Ammon's horn (tissue), 1 donor: ENCODE measurements around the gene BRD2.
"Not testable (repeated sequence)": the region's sequence is repeated elsewhere in the genome, so short reads cannot be mapped to it uniquely, and the experiment has no call there.

ENCODE experiments used
- DNase-seq: peaks from one replicate; pipeline ENCODE4 v3.0.0-alpha.2; 2016; ENCODE audit warnings: low spot score

The BRD2 gene

DNA sequence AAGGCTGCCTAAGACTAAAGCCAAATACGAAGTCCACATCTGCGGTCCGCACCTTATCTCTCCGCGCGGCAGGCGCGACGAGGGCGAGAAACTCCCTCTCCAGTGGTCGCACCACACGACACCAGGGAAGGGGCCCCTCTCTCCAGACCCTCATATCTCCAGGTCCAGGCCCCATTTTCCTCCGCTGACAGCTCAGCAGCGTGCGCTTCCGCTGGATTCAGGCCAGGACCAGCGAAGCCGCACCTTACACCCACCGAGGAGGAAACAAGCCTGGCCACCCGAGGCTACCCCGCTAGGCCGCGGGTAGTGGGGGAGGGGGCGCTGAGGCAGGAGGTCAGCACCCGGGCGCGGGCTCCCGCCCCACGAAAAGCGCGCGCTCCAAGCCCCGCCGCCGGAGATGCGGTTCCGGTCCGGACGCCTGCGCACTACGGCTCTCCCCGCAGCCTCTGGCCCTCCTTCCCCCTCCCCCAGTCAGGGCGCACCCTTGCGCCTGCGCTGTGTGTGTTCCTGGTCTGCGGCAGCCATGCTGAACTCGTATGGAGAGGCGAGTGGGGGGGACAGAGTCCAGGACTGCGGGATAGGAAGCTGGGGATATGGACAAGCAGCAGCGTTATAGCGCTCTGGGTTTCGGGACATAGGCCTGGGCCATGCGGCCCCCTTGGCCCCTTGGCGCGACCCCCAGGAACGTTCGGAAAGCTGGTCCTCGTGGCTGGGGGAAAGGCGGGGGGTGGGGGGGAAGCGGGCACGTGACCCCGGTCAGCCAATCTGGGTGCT lies at the start of gene BRD2:
TSS of gene BRD2 (plus strand) at position 502 of the 774 bp plus-strand sequence. CDS start 4,305 bp downstream, outside the sequence.
- peak; percentile 98 for DNase-seq

DNA sequence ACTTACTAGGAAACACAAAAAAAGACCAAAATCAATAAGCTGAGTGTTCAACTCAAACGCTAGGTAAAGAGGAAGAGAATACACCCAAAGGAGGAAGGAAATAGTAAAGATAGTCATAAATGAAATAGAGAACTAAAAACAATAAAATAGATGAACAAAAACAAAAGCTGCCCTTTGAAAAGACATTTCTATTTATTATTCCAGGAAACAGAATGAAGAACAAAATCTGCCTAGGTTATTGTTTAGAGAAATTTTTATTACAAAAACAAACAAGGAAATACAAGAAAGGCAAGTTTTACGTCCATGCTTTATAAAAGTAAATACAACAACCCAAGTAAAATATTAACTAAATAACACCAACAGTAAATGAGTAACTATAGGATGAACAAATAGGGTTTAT lies 47.7 kb upstream of the BRD2 start:
- DNase-seq: no peak

DNA sequence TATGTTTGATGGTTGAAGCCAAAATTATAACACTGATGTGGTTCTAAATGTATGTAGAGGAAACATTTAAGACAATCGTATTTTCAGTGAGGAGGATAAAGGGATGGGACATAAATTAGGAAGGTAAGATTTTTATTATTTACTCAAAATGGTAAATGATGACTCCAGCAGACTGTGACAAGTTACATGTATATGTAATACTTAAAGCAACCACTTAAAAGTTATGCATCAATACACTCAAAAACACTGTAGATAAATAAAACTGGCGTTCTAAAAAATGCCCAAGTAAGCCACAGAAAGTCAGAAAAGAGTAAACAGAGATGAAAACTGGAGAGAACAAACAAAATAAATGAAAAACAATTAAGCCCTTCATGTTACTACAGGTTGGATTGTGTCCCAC lies 46.3 kb upstream of the BRD2 start:
- DNase-seq: no peak

DNA sequence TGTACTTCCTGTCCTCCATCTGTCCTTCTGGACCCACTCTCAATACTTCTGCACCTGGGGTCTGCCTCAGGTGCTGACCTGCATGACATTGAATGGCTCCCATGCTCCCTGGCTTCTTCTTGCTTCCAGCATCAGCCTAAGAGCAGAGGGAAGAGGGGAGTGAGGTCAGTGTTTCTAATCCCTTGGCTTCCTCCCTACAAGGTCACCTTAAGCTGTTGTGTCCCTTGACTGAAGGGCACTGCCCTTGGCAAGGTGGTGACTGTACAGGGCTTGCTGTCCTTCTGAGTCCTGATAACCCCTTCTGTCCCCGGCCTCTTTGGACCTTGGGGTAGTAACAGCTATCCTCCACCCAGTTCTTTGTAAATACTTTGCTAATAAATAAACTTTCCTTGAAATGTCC lies 37.2 kb upstream of the BRD2 start:
- no peak for DNase-seq

DNA sequence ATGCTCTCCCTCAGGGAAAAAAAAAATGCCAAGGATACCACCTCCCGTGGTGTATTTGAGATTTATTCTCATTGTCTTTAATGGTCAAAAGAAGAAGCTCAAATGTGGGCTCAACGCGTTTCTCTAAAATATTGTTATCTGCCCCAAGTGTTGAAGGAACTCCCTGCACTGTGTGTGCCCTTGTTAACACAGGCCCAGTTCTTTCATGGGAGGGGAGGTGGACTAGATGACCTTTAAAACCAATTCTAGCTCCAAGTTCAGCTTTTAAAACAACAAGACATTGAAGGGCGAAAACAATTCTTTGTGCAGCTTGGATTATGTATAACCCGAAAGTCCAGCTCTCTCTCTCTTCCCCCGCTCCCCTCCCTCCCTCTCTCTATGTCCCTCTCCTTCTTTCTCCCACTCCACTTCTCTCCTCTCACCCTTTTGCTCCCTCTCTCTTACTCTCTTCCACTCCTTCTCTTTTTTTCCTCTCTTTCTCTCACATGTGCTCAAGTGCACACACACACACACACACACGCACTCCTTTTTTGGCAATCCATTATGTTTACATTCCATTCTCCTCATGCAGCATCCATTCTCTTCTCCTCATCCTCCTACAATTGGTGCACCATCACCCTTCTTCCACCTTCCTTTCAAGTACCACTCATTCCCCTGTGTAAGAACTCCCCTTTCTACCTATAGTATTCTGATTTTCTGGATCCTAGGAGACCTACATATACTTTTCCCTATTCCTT lies 36.1 kb upstream of the BRD2 start:
- no peak for DNase-seq

DNA sequence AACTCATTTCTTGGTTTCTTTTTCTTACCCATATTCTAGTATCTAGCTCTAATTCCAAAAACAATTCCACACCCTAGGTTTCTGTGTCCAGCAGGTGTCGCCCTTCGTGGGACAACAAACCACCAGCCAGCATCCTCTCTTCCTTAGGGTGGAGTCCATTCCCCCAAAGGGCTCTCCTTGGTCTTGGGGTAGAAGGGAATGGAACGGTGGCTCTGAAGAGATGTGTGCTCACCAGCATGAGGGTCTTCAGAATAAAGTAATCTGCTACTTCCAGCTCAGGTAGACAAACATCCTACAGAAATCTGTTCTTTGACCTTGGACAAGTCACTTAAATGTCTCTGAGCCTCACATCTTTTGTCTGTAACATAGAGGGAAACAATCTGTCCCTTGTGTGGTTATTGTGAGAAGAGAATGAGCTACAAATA lies 34.7 kb upstream of the BRD2 start:
- DNase-seq: peak; percentile 83

DNA sequence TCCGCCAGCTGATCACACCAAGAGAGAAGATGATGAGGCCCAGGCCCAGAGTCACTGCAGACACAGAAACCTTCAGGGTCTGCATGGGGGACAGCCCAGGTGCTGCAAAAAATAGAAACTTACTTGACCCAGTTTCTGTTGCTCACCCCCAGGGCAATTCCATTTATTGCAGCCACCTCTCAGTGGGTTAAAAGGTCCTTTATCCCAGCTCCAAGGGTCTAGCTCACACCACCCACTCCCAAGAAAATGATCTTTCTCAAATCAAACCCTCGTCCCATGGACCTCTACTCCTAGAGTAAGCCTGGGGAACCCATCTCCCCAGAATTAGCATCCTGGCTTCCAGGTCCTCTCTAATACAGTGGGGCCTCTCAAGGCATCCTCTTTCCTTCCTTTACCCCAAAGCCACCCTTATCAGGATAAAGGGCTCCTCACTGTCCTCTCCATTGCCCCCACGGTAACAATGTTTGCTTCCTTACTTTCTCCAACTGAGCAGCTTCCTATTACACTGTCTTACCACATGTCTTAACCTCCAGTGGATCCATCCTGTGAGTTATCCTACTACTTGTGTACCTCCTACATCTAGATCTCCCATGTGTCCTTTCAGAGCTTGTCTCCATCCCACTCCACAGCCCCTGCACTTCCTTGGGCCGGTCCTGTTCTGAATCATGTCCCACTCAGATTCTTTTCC lies 32.7 kb upstream of the BRD2 start:
- no peak for DNase-seq

DNA sequence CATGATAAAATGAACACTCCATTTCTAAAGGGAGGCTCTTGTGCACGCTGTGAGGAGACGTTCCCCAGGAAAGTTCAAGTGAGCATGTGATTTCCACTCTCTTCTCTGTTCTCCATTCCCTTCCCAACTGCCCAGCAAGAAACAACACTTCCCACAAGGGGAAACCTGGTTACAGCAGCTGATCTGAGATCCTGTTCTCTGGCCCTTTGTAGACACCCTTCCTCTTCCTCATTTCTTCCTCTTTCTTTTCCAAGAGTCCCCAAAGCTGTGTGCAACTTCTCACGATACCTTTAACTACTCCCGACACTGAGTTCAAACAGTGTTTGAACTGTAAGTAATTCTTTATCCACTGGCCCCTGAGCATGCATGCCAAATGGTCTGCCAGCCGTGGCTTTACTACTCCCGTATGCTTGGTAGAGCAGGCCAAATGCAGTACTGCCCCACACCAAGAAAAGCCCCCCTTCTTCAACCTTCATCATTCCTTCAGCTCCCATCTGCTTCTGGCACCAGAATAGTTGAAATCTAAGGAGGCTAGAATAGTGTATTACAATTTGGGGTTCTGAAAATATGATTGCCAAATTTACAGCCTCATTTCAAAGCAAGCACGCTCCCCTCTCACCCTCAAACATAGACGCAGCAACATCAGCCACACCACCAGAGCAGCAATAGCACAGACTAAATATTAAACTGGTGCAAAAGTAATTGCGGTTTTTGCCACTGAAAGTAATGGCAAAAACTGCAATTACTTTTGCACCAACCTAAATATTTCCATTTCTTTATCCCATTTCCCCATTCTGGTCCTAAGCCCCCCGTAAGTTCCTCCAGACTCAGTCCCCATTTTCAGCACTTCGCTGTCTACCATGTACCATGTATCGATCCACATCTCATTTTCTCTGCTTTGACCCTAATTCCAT lies 31.9 kb upstream of the BRD2 start:
- peak; percentile 53 for DNase-seq

DNA sequence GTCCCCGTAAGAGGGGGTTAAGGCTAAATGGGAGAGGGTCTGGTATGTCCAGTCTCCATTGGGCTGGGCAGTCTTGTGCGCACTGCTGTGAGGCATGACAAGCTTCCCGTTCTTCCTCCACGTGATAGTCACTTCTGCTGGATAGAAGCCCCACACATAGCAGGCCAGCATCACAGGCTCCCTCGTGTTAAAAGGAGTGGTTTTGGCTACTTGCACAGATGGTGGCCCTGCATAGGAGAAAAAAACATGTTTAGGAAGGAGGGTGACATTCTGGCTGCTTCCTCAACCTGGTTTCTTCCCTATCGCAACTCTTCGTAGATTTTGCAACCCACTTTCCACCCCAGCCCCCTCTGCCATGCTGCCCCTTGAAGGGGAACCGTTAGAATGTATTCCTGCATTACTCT lies 31.2 kb upstream of the BRD2 start:
- DNase-seq: peak; percentile 68

DNA sequence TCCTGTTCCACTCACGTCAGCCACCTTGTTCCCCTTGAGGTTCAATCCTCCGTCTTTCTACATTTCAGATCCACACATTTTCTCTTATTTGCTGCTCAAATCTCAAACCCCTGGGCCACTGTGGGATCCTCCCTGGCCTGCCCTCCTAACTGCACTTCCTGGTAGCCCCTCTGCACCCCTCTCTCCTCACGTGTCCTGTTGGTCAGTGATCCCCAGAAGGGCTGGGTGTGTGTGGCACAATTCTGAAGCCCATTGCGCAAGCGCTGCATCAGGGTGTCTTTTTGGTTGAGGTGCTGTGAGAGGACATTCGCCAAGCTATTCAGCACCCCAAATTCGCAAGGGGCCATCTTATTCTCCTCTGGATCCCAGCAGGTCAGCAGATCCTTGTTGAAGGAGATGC lies 29.9 kb upstream of the BRD2 start:
- DNase-seq: no peak

DNA sequence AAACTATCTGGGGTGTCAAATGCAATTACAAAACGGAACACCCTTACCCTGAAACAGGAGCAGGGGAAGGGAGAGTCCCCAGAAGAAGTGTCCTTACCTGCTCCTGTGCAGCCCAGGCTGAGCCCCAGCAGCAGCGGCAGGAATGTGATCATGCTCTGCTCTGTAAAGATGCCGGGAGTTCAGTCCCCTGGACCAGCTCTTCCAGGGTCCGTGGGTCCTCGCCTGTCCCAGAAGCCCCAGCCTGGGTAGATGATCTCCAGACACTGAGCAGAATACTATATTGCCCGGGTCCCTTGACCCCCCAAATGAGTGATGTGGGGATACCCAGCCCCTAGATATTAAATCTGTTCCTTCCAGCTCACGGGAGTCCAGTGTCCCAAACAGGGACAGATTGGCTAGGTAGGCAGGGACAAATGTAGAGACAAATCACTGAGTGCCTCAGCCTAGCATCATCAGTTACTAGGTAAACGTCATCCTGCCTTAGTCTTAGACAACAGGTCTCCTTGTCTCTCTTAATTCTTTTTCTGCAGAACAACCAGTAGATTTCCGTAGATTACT lies 27.7 kb upstream of the BRD2 start, which contains the start of gene HLA-DMB:
TSS of gene HLA-DMB (minus strand) at position 373 of the 558 bp plus-strand sequence. CDS start at position 152, 221 bp downstream.
- peak; percentile 95 for DNase-seq

DNA sequence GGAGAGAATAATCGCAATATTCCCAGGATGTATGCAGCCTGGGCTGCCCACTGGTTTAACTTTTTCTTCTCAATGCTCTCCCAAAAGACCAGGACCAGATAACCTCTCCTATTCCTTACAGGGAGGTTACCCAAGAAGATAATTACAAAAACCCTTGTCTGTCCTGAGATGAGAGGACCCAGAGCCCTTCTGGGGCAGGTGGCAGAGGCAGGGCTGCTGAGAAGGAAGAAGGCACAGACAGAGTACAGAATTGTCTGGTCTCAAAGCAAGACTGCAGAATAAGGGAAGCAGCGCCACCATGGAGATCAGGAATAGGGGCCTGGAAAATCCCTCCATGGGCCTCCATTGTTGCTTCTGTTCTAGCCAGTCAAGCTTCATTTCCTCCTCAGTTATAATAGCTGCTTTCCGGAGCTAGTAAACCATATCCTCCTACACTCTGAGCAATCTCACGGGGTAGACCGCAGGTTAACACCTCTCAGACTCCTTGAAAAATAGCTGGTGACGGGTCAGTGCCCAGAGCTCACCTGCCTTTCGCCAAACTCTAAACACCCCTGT lies 27.1 kb upstream of the BRD2 start:
- no peak for DNase-seq

DNA sequence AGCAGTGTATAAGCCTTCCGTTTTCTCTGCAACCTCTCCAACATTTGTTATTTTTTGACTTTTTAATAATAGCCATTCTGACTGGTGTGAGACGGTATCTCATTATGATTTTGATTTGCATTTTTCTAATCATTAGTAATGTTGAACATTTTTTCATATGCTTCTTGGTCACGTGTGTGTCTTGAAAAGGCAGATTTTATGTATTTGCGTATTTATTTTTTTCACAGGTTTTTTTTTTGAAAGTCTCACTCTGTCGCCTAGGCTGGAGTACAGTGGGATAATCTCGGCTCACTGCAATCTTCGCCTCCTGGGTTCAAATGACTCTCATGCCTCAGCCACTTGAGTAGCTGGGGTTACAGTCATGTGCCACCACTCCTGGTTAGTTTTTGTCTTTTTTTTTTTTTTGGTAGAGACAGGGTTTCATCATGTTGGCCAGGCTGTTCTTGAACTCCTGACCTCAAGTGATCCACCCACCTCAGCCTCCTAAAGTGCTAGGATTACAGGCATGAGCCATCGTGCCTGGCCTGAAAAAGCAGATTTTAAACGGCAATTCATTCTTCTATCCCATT lies 25.8 kb upstream of the BRD2 start:
- not testable (repeated sequence) for DNase-seq

DNA sequence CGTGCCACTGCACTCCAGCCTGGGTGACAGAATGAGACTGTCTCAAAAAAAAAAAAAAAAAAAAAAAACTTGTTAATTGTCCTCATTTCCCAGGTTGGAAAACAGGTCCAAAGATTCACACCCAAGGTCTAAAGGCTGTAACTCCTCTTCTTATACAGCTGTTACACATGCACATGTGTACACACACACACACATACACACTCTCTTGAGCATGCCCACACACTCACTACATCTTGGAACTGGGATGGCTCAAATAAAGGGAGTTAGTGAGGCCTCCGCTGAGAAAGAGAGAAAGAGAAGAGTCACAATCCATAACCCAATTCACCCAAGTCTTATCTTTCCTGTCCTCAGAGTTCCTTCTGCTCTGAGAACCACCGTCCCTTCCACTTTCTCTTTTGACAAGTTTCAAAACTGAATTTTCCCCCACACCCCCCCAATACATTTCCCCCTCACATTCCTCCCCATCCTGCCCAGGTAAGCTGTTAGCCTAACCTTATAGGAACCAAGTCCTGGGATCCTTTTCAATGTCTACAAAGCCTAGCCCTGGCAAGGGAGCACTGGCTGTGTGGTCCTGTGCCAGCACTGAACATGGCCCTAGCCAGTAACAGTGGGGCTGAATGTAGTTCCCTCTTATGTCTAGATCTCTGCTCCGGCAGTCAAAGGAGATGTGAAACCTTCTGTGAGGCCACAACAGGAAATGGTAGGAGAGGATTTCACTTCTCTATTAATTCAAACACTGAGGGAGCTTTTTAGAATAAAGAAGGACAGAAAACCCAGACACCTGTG lies 24.3 kb upstream of the BRD2 start:
- peak; percentile 64 for DNase-seq

DNA sequence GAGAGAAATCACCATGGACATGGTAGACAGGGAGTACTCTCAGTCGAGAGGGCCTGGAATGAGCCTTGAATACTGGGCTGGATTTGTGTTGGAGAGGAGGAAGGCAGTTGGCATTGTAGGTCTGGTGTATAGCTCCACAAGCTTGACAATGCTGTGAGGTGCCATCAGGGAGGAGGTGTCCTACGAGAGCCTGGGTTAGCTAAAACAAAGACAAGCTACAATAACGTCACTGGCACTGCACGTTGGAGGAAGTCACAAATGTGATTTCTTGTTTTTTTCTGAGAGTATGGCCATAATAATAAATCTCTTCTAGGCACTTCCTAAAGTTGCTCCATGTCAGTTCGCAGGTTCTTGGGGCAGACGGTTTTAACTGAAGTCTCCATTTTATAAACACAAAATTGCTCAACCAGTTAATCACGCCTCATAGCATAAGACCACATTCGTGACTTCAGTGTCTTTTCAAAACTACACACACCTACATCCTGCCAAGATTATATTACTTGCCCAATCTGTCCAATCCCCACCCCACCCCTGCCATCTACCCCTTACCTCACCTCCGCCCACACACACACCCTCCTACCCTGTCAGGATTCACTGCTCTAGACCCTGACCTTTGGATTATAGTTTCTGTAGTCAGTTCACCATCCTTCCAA lies 23.2 kb upstream of the BRD2 start:
- DNase-seq: no peak

DNA sequence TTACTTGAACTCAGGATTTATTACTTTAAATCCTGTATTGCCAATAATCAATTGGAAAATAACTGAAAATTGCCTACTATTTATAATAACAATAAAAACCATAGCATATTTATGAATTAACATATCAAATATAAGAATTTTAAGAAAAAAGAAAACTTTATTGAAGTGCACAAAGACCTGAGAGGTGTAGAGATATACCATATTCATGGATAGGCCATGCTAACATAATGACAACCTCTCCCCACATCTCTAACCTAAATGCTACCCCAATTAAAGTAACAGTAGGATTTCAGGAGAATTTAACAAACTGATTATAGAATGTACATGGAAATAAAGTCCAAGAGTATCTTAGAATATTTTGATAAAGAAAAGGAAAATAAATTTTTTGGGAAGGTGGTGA lies 22.4 kb upstream of the BRD2 start:
- DNase-seq: no peak

DNA sequence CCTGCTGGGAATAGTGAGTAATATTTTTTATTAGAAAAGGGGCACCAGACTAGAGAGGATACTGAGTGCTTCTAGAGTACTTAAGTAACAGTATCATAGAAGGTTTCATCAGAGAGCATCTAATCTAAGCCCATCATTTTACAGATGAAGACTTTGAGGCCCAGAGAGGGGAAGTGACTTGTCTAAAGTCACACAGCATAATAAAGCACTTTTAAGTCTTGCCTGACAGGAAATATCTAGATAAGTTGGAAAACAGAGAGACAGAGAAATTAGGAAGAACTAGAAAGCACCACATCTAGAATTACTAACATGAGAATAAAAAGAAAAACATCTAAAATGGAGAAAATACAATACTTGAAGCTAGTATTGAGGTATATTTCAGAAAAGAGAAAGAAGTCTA lies 21.5 kb upstream of the BRD2 start:
- no peak for DNase-seq

DNA sequence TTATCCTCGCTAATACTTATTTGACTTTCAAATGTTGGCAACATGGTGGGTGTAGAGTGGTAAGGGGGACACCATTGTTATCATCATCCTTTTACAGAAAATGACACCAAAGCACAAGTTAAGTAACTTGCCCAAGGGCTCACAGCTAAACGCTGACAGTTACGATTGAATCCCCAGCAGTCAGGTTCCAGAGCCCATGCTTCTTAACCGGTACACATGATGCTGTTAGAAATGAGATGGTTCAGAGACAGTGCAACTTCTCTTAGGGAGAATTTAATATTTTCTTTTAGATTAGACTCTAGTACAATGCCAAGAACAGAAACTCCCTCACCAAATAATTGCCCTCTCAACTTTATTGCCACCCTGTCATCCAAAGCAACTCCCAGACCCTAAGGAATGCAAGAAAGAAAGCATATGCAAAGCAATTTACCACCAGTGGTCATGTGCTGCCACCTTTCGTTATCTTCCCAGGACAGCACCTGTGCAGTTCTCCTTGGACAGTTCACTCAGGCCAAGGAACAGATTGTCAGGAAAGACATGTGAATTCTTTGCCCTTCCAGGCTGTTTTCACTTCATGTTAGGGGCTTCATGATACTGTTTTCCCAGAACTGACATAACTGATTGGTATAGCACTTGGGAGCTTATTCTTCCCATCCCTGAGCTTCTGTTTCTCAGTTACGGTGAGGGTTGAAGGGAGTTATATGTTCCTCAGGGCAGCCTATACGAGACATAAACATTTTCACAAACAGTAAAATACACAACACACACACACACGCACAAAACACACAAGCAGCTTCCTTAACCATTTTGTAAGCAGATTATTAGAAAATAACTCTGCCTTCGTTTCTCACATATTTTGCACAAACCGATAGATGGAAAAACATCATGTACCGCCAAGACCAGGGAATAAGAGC lies 20.6 kb upstream of the BRD2 start:
- DNase-seq: no peak
